ENCODE results near the gene QRSL1.
A peak's percentile ranks its signal among the peaks of the same experiment; 100 is the strongest.
"Not testable (repeated sequence)": the region's sequence is repeated elsewhere in the genome, so short reads cannot be mapped to it uniquely, and the experiment has no call there.

QRSL1 gene, protein sequence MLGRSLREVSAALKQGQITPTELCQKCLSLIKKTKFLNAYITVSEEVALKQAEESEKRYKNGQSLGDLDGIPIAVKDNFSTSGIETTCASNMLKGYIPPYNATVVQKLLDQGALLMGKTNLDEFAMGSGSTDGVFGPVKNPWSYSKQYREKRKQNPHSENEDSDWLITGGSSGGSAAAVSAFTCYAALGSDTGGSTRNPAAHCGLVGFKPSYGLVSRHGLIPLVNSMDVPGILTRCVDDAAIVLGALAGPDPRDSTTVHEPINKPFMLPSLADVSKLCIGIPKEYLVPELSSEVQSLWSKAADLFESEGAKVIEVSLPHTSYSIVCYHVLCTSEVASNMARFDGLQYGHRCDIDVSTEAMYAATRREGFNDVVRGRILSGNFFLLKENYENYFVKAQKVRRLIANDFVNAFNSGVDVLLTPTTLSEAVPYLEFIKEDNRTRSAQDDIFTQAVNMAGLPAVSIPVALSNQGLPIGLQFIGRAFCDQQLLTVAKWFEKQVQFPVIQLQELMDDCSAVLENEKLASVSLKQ

DNA sequence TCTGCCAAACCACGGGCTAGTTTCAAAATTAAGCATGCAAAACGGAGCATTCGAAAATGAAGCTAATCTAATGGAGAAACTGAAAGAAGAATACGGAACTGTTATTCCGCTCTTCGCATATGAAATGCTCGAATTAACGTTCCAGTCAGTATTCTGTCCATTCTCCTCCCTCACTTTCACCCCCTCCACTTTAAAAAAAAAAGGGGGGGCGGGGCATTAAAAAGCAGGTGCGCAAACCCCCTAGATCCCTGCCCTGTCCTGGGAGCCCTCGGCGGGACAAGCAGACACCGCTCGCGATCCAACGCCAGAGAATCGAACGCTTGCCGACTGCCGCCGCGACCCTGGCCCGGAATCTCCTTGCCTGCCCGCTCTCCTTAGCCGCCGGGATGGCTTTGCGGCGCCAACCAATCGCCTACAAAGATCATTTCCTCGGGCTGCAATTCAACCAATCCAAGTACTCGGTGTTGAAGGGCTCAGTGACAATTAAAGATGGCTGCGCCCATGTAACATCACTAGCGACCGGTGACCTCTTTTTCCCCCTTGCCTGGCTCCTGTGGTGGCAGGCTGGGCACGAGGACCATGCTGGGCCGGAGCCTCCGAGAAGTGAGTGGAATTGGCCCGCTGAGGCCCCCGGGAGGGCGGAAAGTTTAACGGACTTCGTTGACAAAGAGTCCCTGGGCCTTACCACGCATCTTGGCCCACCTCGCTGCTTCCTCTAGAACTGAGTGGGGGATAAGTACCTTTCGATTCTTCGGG lies at the start of gene QRSL1, which contains the start of gene RTN4IP1:
Gene QRSL1 (plus strand): TSS at position 476 of the 756 bp plus-strand sequence. CDS start 104 bp downstream, at position 580.
Gene RTN4IP1 (minus strand): TSS at position 396 of the 756 bp plus-strand sequence. CDS start 477 bp downstream, outside the sequence.
- no peaks in the 10 kb centered on the region for H3K36me3 Mint-ChIP-seq (ENCODE audit: low read depth)
- peak within 1 kb of the TSS; percentile 97 for H3K27ac Mint-ChIP-seq
- H3K4me3 Mint-ChIP-seq = peak within 1 kb of the TSS; percentile 97
- H3K4me1 Mint-ChIP-seq (ENCODE audit: low read depth) = peaks cover 13% of the 10 kb centered on the region
- no peaks in the 10 kb centered on the region for H3K27me3 Mint-ChIP-seq (ENCODE audit: low read depth)
- H3K9me3 Mint-ChIP-seq = no peaks in the 10 kb centered on the region

DNA sequence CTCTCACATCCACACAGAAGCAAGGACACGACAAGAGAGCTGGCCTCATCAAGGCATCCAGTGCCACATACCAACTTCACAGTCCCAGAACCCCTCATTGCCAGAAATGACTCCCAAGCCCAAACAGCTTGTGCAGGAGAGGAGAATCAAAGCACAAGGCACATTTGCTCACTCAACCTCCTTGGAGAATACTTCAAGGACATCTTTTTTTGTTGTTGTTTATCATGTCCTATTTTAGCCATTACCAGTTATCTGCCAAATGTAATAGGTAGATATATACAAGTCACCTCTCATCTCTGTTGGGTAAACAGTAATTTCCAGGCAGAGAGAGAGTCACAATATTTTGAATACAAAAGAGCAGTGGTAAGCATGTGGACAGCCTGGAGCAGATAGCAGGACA lies 47.9 kb upstream of the QRSL1 start:
- Mint-ChIP-seq H3K27me3 (ENCODE audit: low read depth) (no peaks in the 10 kb centered on the region), H3K4me1 (ENCODE audit: low read depth) (no peaks in the 10 kb centered on the region), H3K9me3 (no peaks in the 10 kb centered on the region), H3K4me3 (no peak overlapping the region), H3K36me3 (ENCODE audit: low read depth) (peaks cover 6% of the 10 kb centered on the region), H3K27ac (no peak overlapping the region)

DNA sequence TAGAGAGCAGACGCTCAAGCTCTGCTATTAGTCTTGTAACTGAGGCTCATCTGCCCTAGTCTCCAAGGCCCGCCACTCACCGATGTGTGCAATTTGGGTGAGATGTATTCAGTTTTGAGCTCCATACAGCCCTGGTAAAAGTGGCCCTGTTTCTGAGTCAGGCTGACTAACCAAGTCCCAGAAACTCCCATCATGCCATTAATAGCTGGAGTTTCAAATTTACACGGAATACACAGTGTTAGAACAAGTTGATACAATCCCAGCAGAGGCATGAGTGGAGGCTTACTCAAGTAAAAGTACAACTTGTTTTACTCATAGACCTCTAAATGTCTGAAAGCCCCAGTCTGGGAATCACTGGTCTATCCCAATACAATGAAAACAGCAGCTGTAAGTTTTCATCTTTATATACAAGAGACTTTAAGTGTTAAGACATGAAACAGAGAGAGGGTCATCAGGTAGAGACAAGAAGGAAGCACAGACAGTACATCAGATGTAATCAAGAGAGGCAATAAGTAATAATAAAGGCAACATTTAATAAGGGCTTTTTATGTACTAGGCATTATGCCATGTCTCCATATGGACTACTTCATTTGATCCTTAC lies 42.5 kb upstream of the QRSL1 start:
- Mint-ChIP-seq H3K27me3 (ENCODE audit: low read depth) (no peaks in the 10 kb centered on the region), H3K9me3 (no peaks in the 10 kb centered on the region), H3K4me3 (no peak overlapping the region), H3K27ac (no peak overlapping the region), H3K36me3 (ENCODE audit: low read depth) (peaks cover 6% of the 10 kb centered on the region), H3K4me1 (ENCODE audit: low read depth) (no peaks in the 10 kb centered on the region)

DNA sequence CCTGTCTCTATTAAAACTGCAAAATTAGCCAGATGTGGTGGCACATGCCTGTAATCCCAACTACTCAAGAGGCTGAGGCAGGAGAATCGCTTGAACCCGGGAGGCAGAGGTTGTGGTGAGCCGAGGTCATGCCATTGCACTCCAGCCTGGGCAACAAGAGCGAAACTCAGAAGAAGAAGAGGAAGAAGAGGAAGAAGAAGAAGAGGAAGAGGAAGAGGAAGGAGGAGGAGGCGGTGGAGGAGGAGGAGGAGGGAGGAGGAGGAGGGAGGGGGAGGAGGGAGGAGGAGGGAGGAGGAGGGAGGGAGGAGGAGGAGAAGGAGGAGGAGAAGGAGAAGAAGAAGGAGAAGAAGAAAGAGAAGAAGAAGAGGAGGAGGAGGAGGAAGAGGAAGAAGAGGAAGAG lies 40.4 kb upstream of the QRSL1 start:
- not testable (repeated sequence) for H3K36me3 Mint-ChIP-seq (ENCODE audit: low read depth)

DNA sequence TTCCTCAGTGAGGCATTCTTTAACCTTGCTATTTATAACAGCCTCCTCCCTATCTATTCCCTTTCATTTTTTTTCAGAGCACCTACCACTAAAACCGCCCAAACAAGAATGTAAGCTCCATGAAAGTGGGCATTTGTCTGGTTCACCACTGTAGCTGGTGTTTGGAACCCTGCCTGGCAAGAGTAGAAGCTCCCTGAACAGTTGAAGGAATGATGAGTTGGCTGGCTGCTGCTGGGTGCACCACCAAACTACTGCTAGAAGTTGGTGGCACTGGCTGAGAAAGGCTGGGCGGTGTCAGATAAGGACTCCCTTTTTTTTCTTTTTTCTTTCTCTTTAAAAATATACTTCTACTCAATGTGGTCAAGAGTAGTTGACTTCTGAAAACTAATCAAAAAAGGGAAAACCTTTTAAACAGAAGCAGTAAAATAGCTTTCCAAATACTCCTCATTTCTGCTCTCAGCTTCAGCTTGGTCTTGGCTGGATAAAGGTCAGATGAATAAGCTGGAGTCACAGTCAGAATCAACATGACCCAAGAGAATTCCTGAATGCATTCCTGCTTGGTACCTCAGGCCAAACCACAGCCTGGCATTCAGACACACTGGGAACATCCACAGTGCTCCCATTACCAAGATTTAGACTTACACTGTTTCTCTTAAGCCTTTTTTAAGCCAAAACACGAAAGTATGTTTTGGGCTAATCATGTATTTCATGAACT lies 38.1 kb upstream of the QRSL1 start:
- Mint-ChIP-seq H3K4me3 (no peak overlapping the region), H3K36me3 (ENCODE audit: low read depth) (peaks cover 3% of the 10 kb centered on the region), H3K27me3 (ENCODE audit: low read depth) (no peaks in the 10 kb centered on the region), H3K9me3 (no peaks in the 10 kb centered on the region), H3K4me1 (ENCODE audit: low read depth) (no peaks in the 10 kb centered on the region), H3K27ac (no peak overlapping the region)

More for the DNA sequence above, 40.4 kb upstream of the QRSL1 start:
- H3K9me3 Mint-ChIP-seq; H3K4me1 Mint-ChIP-seq (ENCODE audit: low read depth); H3K27me3 Mint-ChIP-seq (ENCODE audit: low read depth); H3K4me3 Mint-ChIP-seq; H3K27ac Mint-ChIP-seq: not testable (repeated sequence)

DNA sequence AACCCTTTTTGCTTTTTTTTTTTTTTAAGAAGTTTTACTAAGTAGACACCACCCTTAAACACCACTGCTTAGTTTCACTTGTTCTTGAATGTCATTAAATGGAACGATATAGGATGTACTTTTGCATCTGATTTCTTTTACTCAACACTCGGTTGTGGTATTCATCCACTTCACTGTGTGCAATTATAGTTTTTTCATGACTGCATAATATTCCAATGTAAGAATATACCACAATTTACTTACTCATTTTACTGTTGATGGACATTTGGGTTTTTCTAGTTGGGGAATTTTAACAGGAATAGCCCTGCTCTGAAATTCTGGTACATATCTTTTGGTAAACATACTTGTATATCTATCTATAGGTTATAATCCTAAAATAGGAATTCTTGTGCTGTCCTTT lies 29.9 kb upstream of the QRSL1 start:
- Mint-ChIP-seq H3K27me3 (ENCODE audit: low read depth) (no peaks in the 10 kb centered on the region), H3K4me1 (ENCODE audit: low read depth) (no peaks in the 10 kb centered on the region), H3K36me3 (ENCODE audit: low read depth) (peaks cover 6% of the 10 kb centered on the region), H3K4me3 (no peak overlapping the region), H3K9me3 (no peaks in the 10 kb centered on the region), H3K27ac (no peak overlapping the region)

DNA sequence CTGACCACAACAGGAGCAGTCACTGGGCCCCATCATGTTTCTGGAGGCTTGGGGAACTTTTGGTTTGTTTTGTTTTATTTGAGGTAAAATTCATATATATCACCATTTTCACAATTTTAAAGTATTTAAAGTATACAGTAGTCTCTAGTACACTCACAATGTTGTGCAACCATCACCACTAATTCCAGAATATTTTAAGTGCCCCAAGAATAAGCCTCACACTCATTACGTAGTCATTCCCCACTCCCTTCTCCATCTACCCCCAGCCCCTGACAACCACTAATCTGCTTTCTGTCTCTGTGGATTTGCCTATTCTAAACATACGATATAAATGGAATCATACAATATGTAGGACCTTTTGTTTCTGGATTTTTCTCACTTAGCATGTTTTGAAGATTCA lies 29.0 kb upstream of the QRSL1 start:
- H3K4me3 Mint-ChIP-seq = no peak overlapping the region
- no peak overlapping the region for H3K27ac Mint-ChIP-seq
- H3K4me1 Mint-ChIP-seq (ENCODE audit: low read depth) = no peaks in the 10 kb centered on the region
- peaks cover 6% of the 10 kb centered on the region for H3K36me3 Mint-ChIP-seq (ENCODE audit: low read depth)
- H3K9me3 Mint-ChIP-seq = no peaks in the 10 kb centered on the region
- H3K27me3 Mint-ChIP-seq (ENCODE audit: low read depth) = no peaks in the 10 kb centered on the region

DNA sequence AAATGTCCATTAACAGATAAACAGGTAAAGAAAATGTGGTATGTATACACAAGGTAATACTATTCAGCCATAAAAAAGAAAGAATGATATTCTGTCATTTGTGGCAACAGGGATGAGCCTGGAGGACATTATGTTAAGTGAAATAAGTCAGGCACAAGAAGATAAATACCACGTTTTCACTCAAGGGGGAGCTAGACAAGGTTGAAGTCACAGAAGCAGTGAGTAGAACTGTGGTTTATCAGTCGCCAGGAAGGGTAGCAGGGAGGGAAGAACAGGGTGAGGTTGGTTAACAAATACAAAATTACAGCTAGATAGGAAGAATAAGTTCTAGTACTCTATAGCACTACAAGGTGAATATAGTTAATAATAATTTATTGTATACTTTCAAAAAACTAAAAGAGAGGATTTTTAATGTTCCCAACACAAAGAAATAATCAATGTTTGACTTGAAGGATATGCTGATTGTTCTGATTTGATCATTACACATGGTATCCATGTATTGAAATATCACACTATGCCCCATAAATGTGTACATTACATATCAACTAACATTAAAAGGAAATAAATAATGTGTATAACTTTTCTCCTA lies 21.2 kb upstream of the QRSL1 start:
- peaks cover 5% of the 10 kb centered on the region for H3K36me3 Mint-ChIP-seq (ENCODE audit: low read depth)
- H3K4me3 Mint-ChIP-seq = no peak overlapping the region
- H3K4me1 Mint-ChIP-seq (ENCODE audit: low read depth) = peaks cover 7% of the 10 kb centered on the region
- no peak overlapping the region for H3K27ac Mint-ChIP-seq
- H3K27me3 Mint-ChIP-seq (ENCODE audit: low read depth) = no peaks in the 10 kb centered on the region
- H3K9me3 Mint-ChIP-seq = no peaks in the 10 kb centered on the region

DNA sequence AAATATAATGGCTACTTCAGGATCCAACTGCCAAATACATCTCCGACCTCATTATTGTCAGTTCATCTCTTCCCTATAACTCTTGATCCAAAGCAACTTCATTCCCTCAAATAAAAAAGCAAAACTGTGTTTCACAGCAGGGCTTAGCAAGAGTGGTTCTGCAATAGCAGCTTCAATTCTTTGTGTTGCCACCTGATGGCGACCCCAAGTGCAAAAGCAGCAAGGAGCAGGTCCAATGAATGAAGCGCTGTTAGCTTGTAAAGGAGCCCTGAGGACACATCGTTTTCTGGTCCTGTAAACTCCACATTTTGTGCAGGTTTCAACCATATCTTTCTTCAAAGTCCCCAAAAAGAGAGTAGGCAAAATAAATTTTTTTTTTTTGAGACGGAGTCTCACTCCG lies 19.7 kb upstream of the QRSL1 start:
- no peak overlapping the region for H3K4me3 Mint-ChIP-seq
- H3K9me3 Mint-ChIP-seq = no peaks in the 10 kb centered on the region
- no peaks in the 10 kb centered on the region for H3K27me3 Mint-ChIP-seq (ENCODE audit: low read depth)
- peaks cover 20% of the 10 kb centered on the region for H3K4me1 Mint-ChIP-seq (ENCODE audit: low read depth)
- H3K27ac Mint-ChIP-seq = no peak overlapping the region
- H3K36me3 Mint-ChIP-seq (ENCODE audit: low read depth) = peaks cover 9% of the 10 kb centered on the region

DNA sequence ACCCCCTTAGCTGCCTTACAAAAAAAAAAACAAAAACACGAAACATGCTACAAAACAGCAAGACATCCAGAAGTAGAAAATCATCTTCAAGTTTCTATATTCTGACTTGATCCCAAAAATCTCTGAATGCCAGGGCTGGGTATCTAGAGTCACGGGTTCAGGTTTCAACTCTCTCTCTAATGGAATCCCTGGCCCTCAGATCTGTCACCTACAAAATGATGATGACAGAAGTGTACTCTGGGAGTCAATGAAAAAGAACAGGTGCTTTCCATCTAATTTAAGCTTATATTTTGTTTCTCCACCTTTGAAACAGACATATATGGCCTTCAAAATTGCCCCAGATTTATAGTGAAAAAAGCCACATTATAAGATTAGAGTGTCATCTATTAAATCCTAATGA lies 18.3 kb upstream of the QRSL1 start:
- no peak overlapping the region for H3K4me3 Mint-ChIP-seq
- H3K9me3 Mint-ChIP-seq = no peaks in the 10 kb centered on the region
- H3K27me3 Mint-ChIP-seq (ENCODE audit: low read depth) = no peaks in the 10 kb centered on the region
- peaks cover 22% of the 10 kb centered on the region for H3K4me1 Mint-ChIP-seq (ENCODE audit: low read depth)
- H3K27ac Mint-ChIP-seq = no peak overlapping the region
- H3K36me3 Mint-ChIP-seq (ENCODE audit: low read depth) = peaks cover 9% of the 10 kb centered on the region

DNA sequence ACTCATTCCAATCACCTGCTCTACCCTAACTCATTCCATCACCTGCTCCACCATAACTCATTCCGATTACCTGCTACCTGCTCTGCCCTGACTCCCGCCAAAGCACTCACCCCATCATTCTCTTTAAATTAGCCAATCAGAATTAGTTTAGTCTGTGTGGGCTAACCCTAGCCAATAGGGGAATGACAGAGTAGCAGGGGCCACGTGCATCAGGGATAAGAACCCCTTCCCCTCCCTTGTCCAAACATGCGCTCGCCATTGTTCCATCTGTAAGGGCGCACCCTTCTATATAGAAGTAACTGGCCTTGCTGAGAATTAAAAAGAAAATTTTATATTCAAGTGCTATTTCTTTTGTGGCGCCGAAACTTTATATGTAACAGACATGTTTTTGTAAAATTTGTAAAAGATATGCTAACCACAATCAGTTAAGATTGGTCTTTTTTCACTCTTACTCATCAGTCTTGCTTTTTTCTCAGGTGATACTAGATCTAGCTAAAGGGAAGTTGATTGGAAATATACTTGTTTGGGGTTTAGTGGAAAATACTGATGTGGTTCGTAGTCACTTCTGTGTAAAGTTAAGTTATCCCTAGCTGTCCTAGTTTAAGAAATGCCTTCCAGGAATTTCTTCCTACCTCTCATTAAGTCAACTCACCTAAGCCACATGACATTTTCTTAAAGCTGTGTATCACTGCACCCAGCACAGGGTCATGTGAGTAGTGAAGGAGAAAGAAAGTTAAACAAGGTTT lies 16.5 kb upstream of the QRSL1 start:
- no peak overlapping the region for H3K4me3 Mint-ChIP-seq

DNA sequence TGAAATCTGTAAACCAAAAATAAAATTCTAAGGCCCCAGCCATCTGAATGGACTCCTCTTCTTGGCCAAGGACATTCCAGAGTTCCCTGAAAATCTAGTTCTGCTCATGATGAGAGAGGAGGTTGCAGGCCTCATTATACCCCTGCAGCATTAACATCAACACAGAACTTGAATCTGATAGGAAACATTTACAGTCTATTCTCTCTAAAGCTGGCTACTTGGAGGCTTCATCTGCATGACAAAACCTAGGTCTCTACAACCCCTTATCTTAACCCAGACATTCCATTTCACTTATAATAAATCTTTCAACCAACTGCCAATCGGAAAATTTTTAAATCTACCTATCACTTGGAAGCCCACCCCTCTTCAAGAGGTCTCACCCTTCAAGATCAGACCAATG lies 15.8 kb upstream of the QRSL1 start:
- Mint-ChIP-seq H3K4me1 (ENCODE audit: low read depth) (peaks cover 20% of the 10 kb centered on the region), H3K27ac (no peak overlapping the region), H3K27me3 (ENCODE audit: low read depth) (no peaks in the 10 kb centered on the region), H3K4me3 (no peak overlapping the region), H3K36me3 (ENCODE audit: low read depth) (peaks cover 12% of the 10 kb centered on the region), H3K9me3 (no peaks in the 10 kb centered on the region)

More for the DNA sequence above, 16.5 kb upstream of the QRSL1 start:
- H3K36me3 Mint-ChIP-seq (ENCODE audit: low read depth) = peaks cover 9% of the 10 kb centered on the region
- H3K4me1 Mint-ChIP-seq (ENCODE audit: low read depth) = peaks cover 22% of the 10 kb centered on the region
- H3K27ac Mint-ChIP-seq = no peak overlapping the region
- H3K9me3 Mint-ChIP-seq = no peaks in the 10 kb centered on the region
- H3K27me3 Mint-ChIP-seq (ENCODE audit: low read depth) = no peaks in the 10 kb centered on the region

DNA sequence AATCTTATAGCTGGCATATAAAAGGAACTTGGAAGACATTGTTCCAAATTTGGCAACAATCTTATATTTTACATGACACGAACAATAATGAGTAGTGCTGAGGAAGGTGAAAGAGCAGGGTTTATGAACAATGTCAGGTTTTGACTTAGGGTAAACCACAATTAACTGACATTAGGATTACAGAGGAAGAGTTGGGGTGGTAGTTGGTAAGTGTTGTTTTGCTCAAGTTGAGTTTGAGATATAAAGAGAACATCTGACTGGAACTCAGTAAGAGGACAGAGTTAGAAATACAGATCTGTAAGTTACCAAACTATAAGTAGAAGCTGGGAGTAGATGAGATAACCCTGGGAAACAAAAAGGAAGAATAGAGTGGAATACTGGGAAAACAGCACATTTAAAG lies 15.2 kb upstream of the QRSL1 start:
- Mint-ChIP-seq H3K9me3 (no peaks in the 10 kb centered on the region), H3K4me1 (ENCODE audit: low read depth) (peaks cover 20% of the 10 kb centered on the region), H3K27me3 (ENCODE audit: low read depth) (no peaks in the 10 kb centered on the region), H3K4me3 (no peak overlapping the region), H3K27ac (no peak overlapping the region), H3K36me3 (ENCODE audit: low read depth) (peaks cover 17% of the 10 kb centered on the region)

All from T-helper 1 cell treated with Interleukin-12 subunit alpha and Interleukin-12 subunit beta and Interleukin-4 antibody, amounts not matched to agents 30 μg/mL and 1 μg/mL, for 36 hours (primary cell).